GM10847 (cell line): ENCODE measurements around the gene NUP133.

Source experiments
- POLR2A ChIP-seq: IDR thresholded peaks from 2 replicates; pipeline ENCODE4 v1.6.1; 2011; ENCODE audit not compliant: insufficient read length; ENCODE audit errors: extremely low read depth

The NUP133 gene

GRCh38 chr1:229409616-229410369, 98.3 kb downstream of the NUP133 start:
- no peak for TF ChIP-seq POLR2A

GRCh38 chr1:229408458-229409037, 99.6 kb downstream of the NUP133 start:
- TF ChIP-seq POLR2A = no peak

GRCh38 chr1:229407206-229408026, 100.7 kb downstream of the NUP133 start:
- no peak for TF ChIP-seq POLR2A

GRCh38 chr1:229406798-229407197, 101.3 kb downstream of the NUP133 start:
- TF ChIP-seq POLR2A = no peak

DNA sequence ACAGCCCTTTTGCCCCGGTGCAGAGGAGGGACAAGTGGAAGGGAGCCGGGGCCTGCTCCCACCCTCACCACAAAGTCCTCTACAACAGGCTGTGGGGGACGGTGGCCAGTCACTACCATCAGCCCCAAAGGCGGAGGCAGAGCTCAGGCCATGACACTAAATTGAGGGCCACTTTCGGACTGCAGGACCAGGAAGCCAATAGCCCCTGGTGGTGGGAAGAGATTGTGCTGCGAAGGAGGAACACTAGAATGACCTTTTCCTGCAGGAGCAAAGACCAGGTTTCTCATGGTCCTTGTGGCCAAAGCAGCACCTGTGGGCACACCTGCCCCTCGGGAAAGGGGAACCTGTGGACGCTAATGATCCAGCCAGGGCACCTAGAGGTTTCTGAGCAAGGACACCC, 104.6 kb downstream of the NUP133 start:
- TF ChIP-seq POLR2A = no peak

DNA sequence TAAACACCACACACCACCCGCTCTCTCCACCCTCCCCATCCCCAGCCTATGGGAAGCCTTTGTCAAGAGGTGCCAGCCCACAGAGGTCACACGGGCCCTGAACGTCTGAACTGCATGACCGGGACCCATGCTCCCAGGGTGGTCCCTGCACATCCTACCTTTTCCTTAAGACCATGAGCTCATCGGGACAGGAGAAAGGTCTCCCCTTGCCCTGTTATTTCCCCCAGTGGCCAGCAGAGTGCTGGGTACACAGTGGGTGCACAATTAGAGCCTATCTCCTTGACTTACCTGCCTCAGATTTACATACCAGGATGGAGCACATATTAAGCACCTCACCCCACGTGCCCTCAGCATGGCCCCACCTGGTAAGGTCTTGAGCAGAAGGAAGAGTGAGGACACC, 105.1 kb downstream of the NUP133 start:
- TF ChIP-seq POLR2A = no peak

DNA sequence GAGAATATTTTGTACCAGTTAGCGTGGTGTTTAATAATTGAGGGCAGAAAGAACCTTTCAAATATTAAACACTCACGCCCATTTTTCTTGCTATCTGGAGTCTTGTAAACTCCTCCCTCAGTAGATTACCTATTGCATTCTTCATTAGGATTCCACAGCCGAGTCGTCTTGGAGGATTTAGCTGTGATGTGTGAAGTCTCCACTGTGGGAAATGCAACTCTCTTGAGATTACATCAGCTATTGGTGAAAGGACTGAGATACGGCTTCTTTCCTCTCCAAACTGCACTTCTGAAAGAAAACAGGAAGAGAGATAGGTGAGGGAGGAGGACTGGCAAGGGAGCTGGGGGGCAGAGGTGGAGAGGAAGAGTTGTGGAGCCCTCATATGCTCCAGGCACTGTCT, 110.4 kb downstream of the NUP133 start:
- no peak for TF ChIP-seq POLR2A

- TF ChIP-seq POLR2A = no peak
Measured at GRCh38 chr1:229396585-229397206, 111.4 kb downstream of the NUP133 start.

- TF ChIP-seq POLR2A = no peak
Measured at GRCh38 chr1:229392936-229393335, 115.2 kb downstream of the NUP133 start.
